ENCODE results near the gene POU3F4. TPM values are rescaled to one million over a fixed set of nuclear protein-coding genes. Genes with fewer than 3 reads are reported as not detected.

POU3F4 gene
- total RNA-seq, 1 donor: not detected

DNA sequence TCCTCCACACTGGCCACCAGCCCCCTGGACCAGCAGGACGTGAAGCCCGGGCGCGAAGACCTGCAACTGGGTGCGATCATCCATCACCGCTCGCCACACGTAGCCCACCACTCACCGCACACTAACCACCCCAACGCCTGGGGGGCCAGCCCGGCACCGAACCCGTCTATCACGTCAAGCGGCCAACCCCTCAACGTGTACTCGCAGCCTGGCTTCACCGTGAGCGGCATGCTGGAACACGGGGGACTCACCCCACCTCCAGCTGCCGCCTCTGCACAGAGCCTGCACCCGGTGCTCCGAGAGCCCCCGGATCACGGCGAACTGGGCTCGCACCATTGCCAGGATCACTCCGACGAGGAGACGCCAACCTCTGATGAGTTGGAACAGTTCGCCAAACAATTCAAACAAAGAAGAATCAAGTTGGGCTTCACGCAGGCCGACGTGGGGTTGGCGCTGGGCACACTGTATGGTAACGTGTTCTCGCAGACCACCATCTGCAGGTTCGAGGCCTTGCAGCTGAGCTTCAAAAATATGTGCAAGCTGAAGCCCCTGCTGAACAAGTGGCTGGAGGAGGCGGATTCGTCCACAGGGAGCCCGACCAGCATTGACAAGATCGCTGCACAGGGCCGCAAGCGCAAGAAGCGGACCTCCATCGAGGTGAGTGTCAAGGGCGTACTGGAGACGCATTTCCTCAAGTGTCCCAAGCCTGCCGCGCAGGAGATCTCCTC is 600 bp downstream of the POU3F4 start:
- H3K4me3 ChIP-seq (ENCODE audit: low read depth, low read length): no peak overlapping the region
- DNase-seq (ENCODE audit: low read depth): no peak
- TF ChIP-seq, protein P1, sequence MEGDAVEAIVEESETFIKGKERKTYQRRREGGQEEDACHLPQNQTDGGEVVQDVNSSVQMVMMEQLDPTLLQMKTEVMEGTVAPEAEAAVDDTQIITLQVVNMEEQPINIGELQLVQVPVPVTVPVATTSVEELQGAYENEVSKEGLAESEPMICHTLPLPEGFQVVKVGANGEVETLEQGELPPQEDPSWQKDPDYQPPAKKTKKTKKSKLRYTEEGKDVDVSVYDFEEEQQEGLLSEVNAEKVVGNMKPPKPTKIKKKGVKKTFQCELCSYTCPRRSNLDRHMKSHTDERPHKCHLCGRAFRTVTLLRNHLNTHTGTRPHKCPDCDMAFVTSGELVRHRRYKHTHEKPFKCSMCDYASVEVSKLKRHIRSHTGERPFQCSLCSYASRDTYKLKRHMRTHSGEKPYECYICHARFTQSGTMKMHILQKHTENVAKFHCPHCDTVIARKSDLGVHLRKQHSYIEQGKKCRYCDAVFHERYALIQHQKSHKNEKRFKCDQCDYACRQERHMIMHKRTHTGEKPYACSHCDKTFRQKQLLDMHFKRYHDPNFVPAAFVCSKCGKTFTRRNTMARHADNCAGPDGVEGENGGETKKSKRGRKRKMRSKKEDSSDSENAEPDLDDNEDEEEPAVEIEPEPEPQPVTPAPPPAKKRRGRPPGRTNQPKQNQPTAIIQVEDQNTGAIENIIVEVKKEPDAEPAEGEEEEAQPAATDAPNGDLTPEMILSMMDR (IDR thresholded peaks at IDR 0.05; ENCODE audit: insufficient read depth, low read depth, low read length): no peak

DNA sequence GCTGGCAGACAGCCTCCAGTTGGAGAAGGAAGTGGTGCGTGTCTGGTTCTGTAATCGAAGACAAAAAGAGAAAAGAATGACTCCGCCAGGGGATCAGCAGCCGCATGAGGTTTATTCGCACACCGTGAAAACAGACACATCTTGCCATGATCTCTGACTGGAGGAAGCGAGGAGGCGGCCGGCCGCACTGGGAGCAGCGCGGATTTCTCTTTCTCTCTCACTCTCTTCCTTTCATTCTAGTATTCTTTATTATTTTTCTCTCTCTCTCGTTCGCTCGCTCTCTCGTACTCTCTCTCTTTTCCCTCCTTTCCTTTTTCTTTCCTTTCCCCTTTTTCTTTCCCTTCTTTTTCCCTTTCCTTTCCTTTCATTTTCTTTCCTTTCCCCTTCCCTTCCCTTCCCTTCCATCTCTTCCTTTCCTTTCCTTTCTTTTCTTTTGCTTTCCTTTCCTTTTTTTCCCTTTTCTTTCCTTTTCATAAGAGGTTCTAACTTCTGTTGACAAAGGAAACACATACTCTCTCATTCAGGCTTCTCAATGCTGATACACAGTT is 1.2 kb downstream of the POU3F4 start:
- no peak for DNase-seq (ENCODE audit: low read depth)

DNA sequence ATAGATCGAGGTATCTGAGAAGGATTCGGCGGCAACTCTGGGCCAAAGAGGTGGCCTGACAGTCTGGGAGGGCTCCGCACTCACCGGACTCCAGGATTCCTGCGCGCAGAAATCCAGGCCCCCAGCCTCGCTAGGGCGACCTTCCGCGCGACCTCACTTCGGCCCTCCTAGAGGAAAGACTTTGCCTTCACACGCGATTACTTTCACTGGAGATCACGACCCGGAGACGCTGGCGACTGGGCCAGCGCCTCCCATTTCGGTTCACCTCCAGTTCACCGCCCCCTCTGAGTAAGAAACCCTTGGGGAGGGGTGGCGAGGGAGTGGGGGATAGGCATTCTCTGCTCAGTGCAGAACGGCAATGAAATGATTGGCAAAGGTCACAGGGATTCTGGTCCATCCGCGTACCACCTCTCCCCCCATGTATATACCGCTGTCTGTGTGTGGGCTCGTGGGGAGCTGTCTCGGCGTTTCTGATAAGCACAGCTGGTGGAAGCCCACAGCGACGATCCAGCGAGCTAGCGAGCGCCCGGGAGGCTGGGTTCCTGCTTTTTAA is 2.5 kb downstream of the POU3F4 start:
- DNase-seq (ENCODE audit: low read depth): no peak
- TF ChIP-seq, protein P1 (IDR thresholded peaks at IDR 0.05; ENCODE audit: insufficient read depth, low read depth, low read length): no peak
- H3K4me3 ChIP-seq (ENCODE audit: low read depth, low read length): no peak overlapping the region

More for the DNA sequence above, 1.2 kb downstream of the POU3F4 start:
- TF ChIP-seq, protein P1 (IDR thresholded peaks at IDR 0.05; ENCODE audit: insufficient read depth, low read depth, low read length): no peak
- no peak overlapping the region for H3K4me3 ChIP-seq (ENCODE audit: low read depth, low read length)

DNA sequence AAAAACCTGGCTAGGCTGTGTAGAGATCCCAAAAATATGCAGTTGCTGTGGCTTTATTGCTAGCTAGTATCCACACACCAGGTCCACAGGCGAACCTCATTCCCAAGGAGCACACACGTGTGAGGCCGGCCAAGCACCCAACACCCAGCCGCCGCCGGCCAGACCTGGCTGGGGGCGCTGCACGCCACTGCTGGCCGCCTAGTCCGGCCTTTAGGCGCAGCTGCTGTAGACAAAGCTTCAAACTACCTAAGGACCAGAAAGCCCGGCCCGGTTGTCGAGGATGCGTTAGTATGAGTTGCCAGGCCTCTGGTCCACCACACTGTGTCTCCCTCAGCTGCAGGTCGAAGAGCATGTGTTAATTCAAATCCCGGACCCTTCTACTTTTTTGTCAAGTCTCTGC is 3.1 kb downstream of the POU3F4 start:
- no peak overlapping the region for H3K4me3 ChIP-seq (ENCODE audit: low read depth, low read length)
- TF ChIP-seq, protein P1 (IDR thresholded peaks at IDR 0.05; ENCODE audit: insufficient read depth, low read depth, low read length): no peak
- DNase-seq (ENCODE audit: low read depth): no peak

DNA sequence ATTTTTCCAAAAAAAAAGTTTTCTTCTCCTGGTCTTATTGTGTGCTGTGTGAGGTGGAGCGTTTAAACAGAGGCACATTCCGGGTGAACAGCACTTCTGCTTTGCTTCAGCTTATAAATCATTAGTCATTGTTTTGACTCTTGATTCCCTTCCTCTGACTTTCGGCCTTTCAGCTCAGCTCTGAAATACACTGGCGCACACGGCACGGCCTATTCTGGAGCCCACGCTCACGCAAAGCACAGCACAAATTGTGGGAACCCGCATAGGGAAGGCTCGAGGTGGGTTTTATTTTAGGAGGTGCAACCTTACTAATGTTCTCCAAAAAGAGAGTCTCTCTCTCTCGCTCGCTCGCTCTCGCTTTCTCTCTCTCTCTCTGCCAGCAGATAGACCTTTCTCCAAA is 4.0 kb downstream of the POU3F4 start:
- no peak for DNase-seq (ENCODE audit: low read depth)
- no peak overlapping the region for H3K4me3 ChIP-seq (ENCODE audit: low read depth, low read length)
- TF ChIP-seq, protein P1 (IDR thresholded peaks at IDR 0.05; ENCODE audit: insufficient read depth, low read depth, low read length): no peak

DNA sequence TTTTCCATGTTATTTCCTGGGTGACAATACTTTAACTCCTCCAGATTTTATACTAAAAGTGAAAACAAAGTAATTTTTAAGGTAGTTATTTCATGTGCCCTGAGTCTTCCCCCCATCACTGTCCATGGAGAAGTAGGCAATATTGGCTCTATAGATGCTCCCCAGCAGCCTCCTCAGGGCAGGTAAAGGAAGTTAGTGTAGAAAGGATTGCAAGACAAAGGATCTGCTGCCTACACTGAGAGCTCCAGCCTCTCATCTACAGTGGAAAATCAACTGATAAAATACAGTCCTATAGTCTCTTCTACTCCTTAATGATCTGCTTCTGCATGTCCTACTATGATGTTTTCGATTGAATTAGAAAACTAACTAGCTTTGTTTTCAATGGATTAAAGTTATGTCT is 8.5 kb downstream of the POU3F4 start:
- no peak overlapping the region for H3K4me3 ChIP-seq (ENCODE audit: low read depth, low read length)
- no peak for DNase-seq (ENCODE audit: low read depth)
- TF ChIP-seq, protein P1 (IDR thresholded peaks at IDR 0.05; ENCODE audit: insufficient read depth, low read depth, low read length): no peak
